GM21786 (cell line): Measurements from ENCODE around the gene MUC20.
"Not testable (repeated sequence)": the region's sequence is repeated elsewhere in the genome, so short reads cannot be mapped to it uniquely, and the experiment has no call there.

Experiments
- ATAC-seq: cut with Tn5 transposase; IDR thresholded peaks from one replicate; pipeline ENCODE4 v1.9.1; 2021; ENCODE audit not compliant: unreplicated experiment

The MUC20 gene

GRCh38 chr3:195692781-195693427 lies 27.9 kb upstream of the MUC20 start:
- ATAC-seq, result no peak

GRCh38 chr3:195693428-195694216 lies 27.2 kb upstream of the MUC20 start:
- no peak for ATAC-seq

- not testable (repeated sequence) for ATAC-seq
Measured at GRCh38 chr3:195694217-195695076, 26.3 kb upstream of the MUC20 start.

GRCh38 chr3:195696632-195697278 lies 24.0 kb upstream of the MUC20 start:
- ATAC-seq, result no peak

- ATAC-seq, result no peak
Measured at GRCh38 chr3:195697582-195698324, 23.0 kb upstream of the MUC20 start.

GRCh38 chr3:195698325-195698646 lies 22.5 kb upstream of the MUC20 start:
- no peak for ATAC-seq

- ATAC-seq, result no peak
Measured at GRCh38 chr3:195698647-195699387, 22.0 kb upstream of the MUC20 start.

GRCh38 chr3:195699388-195699771 lies 21.4 kb upstream of the MUC20 start:
- ATAC-seq, result no peak

- no peak for ATAC-seq
Measured at GRCh38 chr3:195699860-195700259, 20.9 kb upstream of the MUC20 start.

GRCh38 chr3:195700319-195700718 lies 20.5 kb upstream of the MUC20 start:
- ATAC-seq, result no peak

GRCh38 chr3:195701042-195701915 lies 19.5 kb upstream of the MUC20 start:
- ATAC-seq, result no peak

GRCh38 chr3:195703776-195704175 lies 17.0 kb upstream of the MUC20 start:
- ATAC-seq, result no peak

GRCh38 chr3:195704433-195704999 lies 16.3 kb upstream of the MUC20 start:
- no peak for ATAC-seq

GRCh38 chr3:195705081-195705991 lies 15.4 kb upstream of the MUC20 start:
- ATAC-seq, result no peak

GRCh38 chr3:195708061-195708460 lies 12.7 kb upstream of the MUC20 start:
- no peak for ATAC-seq

GRCh38 chr3:195708626-195709481 lies 11.9 kb upstream of the MUC20 start:
- ATAC-seq, result no peak

- ATAC-seq, result no peak
Measured at GRCh38 chr3:195709676-195710085, 11.1 kb upstream of the MUC20 start.
